ENCODE results near the gene PODXL. TPM values are rescaled to one million over a fixed set of nuclear protein-coding genes. Genes with fewer than 3 reads are reported as not detected.

PODXL gene
- polyA plus RNA-seq, 1 donor, result 26.9 TPM

GRCh38 chr7:131591687-131592319 lies 35.4 kb upstream of the PODXL start:
- Histone ChIP-seq H3K9me3 (ENCODE audit: control insufficient read depth, low read depth, low read length) (peaks cover 4% of the 10 kb centered on the region), H3K36me3 (ENCODE audit: control insufficient read depth, insufficient read depth, low read length) (no peaks in the 10 kb centered on the region), H3K4me1 (ENCODE audit: control insufficient read depth, insufficient read depth, low read length) (peaks cover 7% of the 10 kb centered on the region), H3K27me3 (ENCODE audit: control insufficient read depth, insufficient read depth, low read length) (peaks cover 2% of the 10 kb centered on the region), H3K4me3 (ENCODE audit: low read length) (no peak overlapping the region), H3K27ac (ENCODE audit: low read length) (no peak overlapping the region)
- WGBS (ENCODE audit: insufficient coverage, low lambda C conversion rate), result 60% methylated on average over 1 of the region's 10 CpGs
- DNase-seq, result no peak

- Histone ChIP-seq H3K4me1 (ENCODE audit: control insufficient read depth, insufficient read depth, low read length) (peaks cover 18% of the 10 kb centered on the region), H3K36me3 (ENCODE audit: control insufficient read depth, insufficient read depth, low read length) (no peaks in the 10 kb centered on the region), H3K27me3 (ENCODE audit: control insufficient read depth, insufficient read depth, low read length) (peaks cover 2% of the 10 kb centered on the region), H3K4me3 (ENCODE audit: low read length) (no peak overlapping the region), H3K9me3 (ENCODE audit: control insufficient read depth, low read depth, low read length) (peaks cover 4% of the 10 kb centered on the region), H3K27ac (ENCODE audit: low read length) (no peak overlapping the region)
- no peak for DNase-seq
- WGBS (ENCODE audit: insufficient coverage, low lambda C conversion rate), result no CpG with 5 or more reads among the region's 9 CpGs
Measured at GRCh38 chr7:131587315-131587923, 31.0 kb upstream of the PODXL start.

GRCh38 chr7:131586759-131587158 lies 30.3 kb upstream of the PODXL start:
- H3K4me3 ChIP-seq (ENCODE audit: low read length), result no peak overlapping the region
- DNase-seq, result no peak
- H3K9me3 ChIP-seq (ENCODE audit: control insufficient read depth, low read depth, low read length), result peaks cover 4% of the 10 kb centered on the region
- WGBS (ENCODE audit: insufficient coverage, low lambda C conversion rate), result no CpG with 5 or more reads among the region's 3 CpGs
- H3K27ac ChIP-seq (ENCODE audit: low read length), result no peak overlapping the region
- H3K4me1 ChIP-seq (ENCODE audit: control insufficient read depth, insufficient read depth, low read length), result peaks cover 18% of the 10 kb centered on the region
- no peaks in the 10 kb centered on the region for H3K36me3 ChIP-seq (ENCODE audit: control insufficient read depth, insufficient read depth, low read length)
- H3K27me3 ChIP-seq (ENCODE audit: control insufficient read depth, insufficient read depth, low read length), result peaks cover 2% of the 10 kb centered on the region

- WGBS (ENCODE audit: insufficient coverage, low lambda C conversion rate), result no CpG with 5 or more reads among the region's 5 CpGs
- Histone ChIP-seq H3K27me3 (ENCODE audit: control insufficient read depth, insufficient read depth, low read length) (no peaks in the 10 kb centered on the region), H3K4me3 (ENCODE audit: low read length) (no peak overlapping the region), H3K4me1 (ENCODE audit: control insufficient read depth, insufficient read depth, low read length) (peaks cover 18% of the 10 kb centered on the region), H3K27ac (ENCODE audit: low read length) (no peak overlapping the region), H3K9me3 (ENCODE audit: control insufficient read depth, low read depth, low read length) (peaks cover 4% of the 10 kb centered on the region), H3K36me3 (ENCODE audit: control insufficient read depth, insufficient read depth, low read length) (no peaks in the 10 kb centered on the region)
- DNase-seq, result peak; percentile 91 to 92
Measured at GRCh38 chr7:131586259-131586658, 29.8 kb upstream of the PODXL start.

GRCh38 chr7:131583430-131583829 lies 27.0 kb upstream of the PODXL start:
- peaks cover 4% of the 10 kb centered on the region for H3K9me3 ChIP-seq (ENCODE audit: control insufficient read depth, low read depth, low read length)
- DNase-seq, result no peak
- H3K27ac ChIP-seq (ENCODE audit: low read length), result no peak overlapping the region
- no CpG with 5 or more reads among the region's 9 CpGs for WGBS (ENCODE audit: insufficient coverage, low lambda C conversion rate)
- no peaks in the 10 kb centered on the region for H3K27me3 ChIP-seq (ENCODE audit: control insufficient read depth, insufficient read depth, low read length)
- peaks cover 18% of the 10 kb centered on the region for H3K4me1 ChIP-seq (ENCODE audit: control insufficient read depth, insufficient read depth, low read length)
- H3K4me3 ChIP-seq (ENCODE audit: low read length), result no peak overlapping the region
- H3K36me3 ChIP-seq (ENCODE audit: control insufficient read depth, insufficient read depth, low read length), result no peaks in the 10 kb centered on the region

- H3K36me3 ChIP-seq (ENCODE audit: control insufficient read depth, insufficient read depth, low read length), result no peaks in the 10 kb centered on the region
- H3K27me3 ChIP-seq (ENCODE audit: control insufficient read depth, insufficient read depth, low read length), result no peaks in the 10 kb centered on the region
- no peak overlapping the region for H3K27ac ChIP-seq (ENCODE audit: low read length)
- no CpG with 5 or more reads among the region's 16 CpGs for WGBS (ENCODE audit: insufficient coverage, low lambda C conversion rate)
- H3K4me3 ChIP-seq (ENCODE audit: low read length), result no peak overlapping the region
- H3K4me1 ChIP-seq (ENCODE audit: control insufficient read depth, insufficient read depth, low read length), result peaks cover 7% of the 10 kb centered on the region
- DNase-seq, result no peak
- no peaks in the 10 kb centered on the region for H3K9me3 ChIP-seq (ENCODE audit: control insufficient read depth, low read depth, low read length)
Measured at GRCh38 chr7:131581241-131582051, 25.0 kb upstream of the PODXL start.

- no CpG with 5 or more reads among the region's 3 CpGs for WGBS (ENCODE audit: insufficient coverage, low lambda C conversion rate)
Measured at GRCh38 chr7:131578602-131579001, 22.2 kb upstream of the PODXL start.

GRCh38 chr7:131574741-131575140 lies 18.3 kb upstream of the PODXL start:
- DNase-seq, result no peak
- no peaks in the 10 kb centered on the region for H3K4me1 ChIP-seq (ENCODE audit: control insufficient read depth, insufficient read depth, low read length)
- 100% methylated on average over 2 of the region's 6 CpGs for WGBS (ENCODE audit: insufficient coverage, low lambda C conversion rate)
- H3K4me3 ChIP-seq (ENCODE audit: low read length), result no peak overlapping the region
- no peaks in the 10 kb centered on the region for H3K36me3 ChIP-seq (ENCODE audit: control insufficient read depth, insufficient read depth, low read length)
- no peak overlapping the region for H3K27ac ChIP-seq (ENCODE audit: low read length)
- no peaks in the 10 kb centered on the region for H3K9me3 ChIP-seq (ENCODE audit: control insufficient read depth, low read depth, low read length)
- H3K27me3 ChIP-seq (ENCODE audit: control insufficient read depth, insufficient read depth, low read length), result no peaks in the 10 kb centered on the region

More at GRCh38 chr7:131578602-131579001, 22.2 kb upstream of the PODXL start:
- Histone ChIP-seq H3K36me3 (ENCODE audit: control insufficient read depth, insufficient read depth, low read length) (no peaks in the 10 kb centered on the region), H3K9me3 (ENCODE audit: control insufficient read depth, low read depth, low read length) (no peaks in the 10 kb centered on the region), H3K27me3 (ENCODE audit: control insufficient read depth, insufficient read depth, low read length) (no peaks in the 10 kb centered on the region), H3K4me1 (ENCODE audit: control insufficient read depth, insufficient read depth, low read length) (no peaks in the 10 kb centered on the region), H3K4me3 (ENCODE audit: low read length) (no peak overlapping the region), H3K27ac (ENCODE audit: low read length) (no peak overlapping the region)
- no peak for DNase-seq

GRCh38 chr7:131570401-131570800 lies 14.0 kb upstream of the PODXL start:
- Histone ChIP-seq H3K27ac (ENCODE audit: low read length) (no peak overlapping the region), H3K4me1 (ENCODE audit: control insufficient read depth, insufficient read depth, low read length) (no peaks in the 10 kb centered on the region), H3K27me3 (ENCODE audit: control insufficient read depth, insufficient read depth, low read length) (no peaks in the 10 kb centered on the region), H3K36me3 (ENCODE audit: control insufficient read depth, insufficient read depth, low read length) (no peaks in the 10 kb centered on the region), H3K9me3 (ENCODE audit: control insufficient read depth, low read depth, low read length) (no peaks in the 10 kb centered on the region), H3K4me3 (ENCODE audit: low read length) (no peak overlapping the region)
- DNase-seq, result no peak
- 92% methylated on average over 3 of the region's 5 CpGs for WGBS (ENCODE audit: insufficient coverage, low lambda C conversion rate)

GRCh38 chr7:131568970-131569369 lies 12.5 kb upstream of the PODXL start:
- H3K27ac ChIP-seq (ENCODE audit: low read length), result no peak overlapping the region
- H3K9me3 ChIP-seq (ENCODE audit: control insufficient read depth, low read depth, low read length), result no peaks in the 10 kb centered on the region
- DNase-seq, result no peak
- no CpG with 5 or more reads among the region's 10 CpGs for WGBS (ENCODE audit: insufficient coverage, low lambda C conversion rate)
- no peaks in the 10 kb centered on the region for H3K4me1 ChIP-seq (ENCODE audit: control insufficient read depth, insufficient read depth, low read length)
- no peaks in the 10 kb centered on the region for H3K27me3 ChIP-seq (ENCODE audit: control insufficient read depth, insufficient read depth, low read length)
- H3K36me3 ChIP-seq (ENCODE audit: control insufficient read depth, insufficient read depth, low read length), result no peaks in the 10 kb centered on the region
- H3K4me3 ChIP-seq (ENCODE audit: low read length), result no peak overlapping the region
